Prostate gland (tissue), 2 donors: ENCODE results near the gene MMP15.

Source experiments
- CTCF ChIP-seq, 4 experiments: fragments of 200-600 bp in 2 of 4; fragments of 450-650 bp in 2 of 4; sonication (generic) in 2 of 4; IDR thresholded peaks; 1 replicate in 3 of 4; 2 replicates in 1 of 4; pipeline ENCODE4 v1.5.1; 2016 to 2019; ENCODE audit warnings: antibody characterized with exemption in 4 of 4, mild to moderate bottlenecking in 2 of 4, moderate library complexity in 2 of 4
- POLR2AphosphoS5 ChIP-seq: sonication (generic); formaldehyde crosslinking; IDR thresholded peaks from one replicate; pipeline ENCODE4 v1.6.1; 2017; ENCODE audit warnings: antibody characterized with exemption

- TF ChIP-seq POLR2AphosphoS5: no peak
- no peak for TF ChIP-seq CTCF (IDR thresholded peaks at IDR 0.05)
Observed at GRCh38 chr16:57998992-57999365, 26.6 kb upstream of the MMP15 start.
